Fibroblast of the aortic adventitia (primary cell): ENCODE measurements around the gene CYS1. TPM values are rescaled to one million over a fixed set of nuclear protein-coding genes. Genes with fewer than 3 reads are reported as not detected.

Experiments used
- DNase-seq: peaks from one replicate; pipeline ENCODE4 v3.0.0-alpha.2; 2010; ENCODE audit warnings: low read depth
- H3K4me3 ChIP-seq: 2 replicates; pipeline ENCODE4 v1.5.1; 2011; ENCODE audit warnings: low read depth, mild to moderate bottlenecking, control low read depth, low read length, moderate library complexity
- total RNA-seq: library from RNA; depleted of rRNA; stranded (reverse); fragments of >200 nt; gene quantifications from 2 replicates; pipeline ENCODE4 v1.2.3, GENCODE V29; 2012; ENCODE audit warnings: low replicate concordance
- TF ChIP-seq, protein P1 (sequence below): IDR thresholded peaks from 2 replicates; pipeline ENCODE4 v1.5.1; 2011; ENCODE audit warnings: mild to moderate bottlenecking, low read length, control low read depth, inconsistent platforms; ENCODE audit not compliant: insufficient read depth

The CYS1 gene
- total RNA-seq, 1 donor = 3.2 TPM

DNA sequence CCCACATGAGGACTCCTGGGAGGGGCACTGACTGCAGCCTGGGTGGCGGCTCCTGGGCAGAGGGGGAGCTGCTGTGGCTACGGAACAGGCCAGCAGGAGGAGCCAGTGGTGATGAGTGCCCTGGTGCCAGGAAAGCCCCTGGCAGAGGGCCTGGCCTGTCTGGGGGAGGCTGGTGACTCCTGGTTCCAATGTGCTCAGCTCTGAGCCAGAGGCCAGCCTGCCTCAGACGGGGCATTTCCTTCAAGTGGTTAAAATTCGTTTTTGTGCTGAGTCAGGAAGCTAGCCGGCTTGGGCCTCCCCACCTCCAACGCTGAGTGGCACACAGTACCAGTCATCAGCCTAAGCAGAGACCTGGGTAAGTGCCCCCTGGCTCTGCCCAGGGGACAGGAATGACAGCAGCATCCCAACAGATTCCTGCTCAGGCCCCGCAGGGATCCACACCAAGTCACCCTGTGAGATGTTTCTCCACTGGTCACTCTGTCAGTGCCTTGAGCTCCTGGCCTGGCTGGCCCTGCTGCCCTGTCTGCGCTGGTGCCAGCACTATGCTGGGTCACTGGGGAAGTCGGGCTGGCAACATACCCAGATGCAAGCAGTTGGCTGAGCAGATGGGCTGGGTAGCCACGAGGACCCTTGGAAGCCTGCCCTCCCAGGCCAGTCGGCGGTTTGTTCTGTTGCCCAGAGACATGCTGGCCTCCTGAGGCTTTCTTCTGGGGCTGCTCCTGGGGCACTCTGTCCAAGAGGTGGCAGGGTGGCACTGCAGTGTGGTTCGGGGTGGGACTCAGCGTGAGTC, 43.9 kb downstream of the CYS1 start:
- TF ChIP-seq, protein P1, sequence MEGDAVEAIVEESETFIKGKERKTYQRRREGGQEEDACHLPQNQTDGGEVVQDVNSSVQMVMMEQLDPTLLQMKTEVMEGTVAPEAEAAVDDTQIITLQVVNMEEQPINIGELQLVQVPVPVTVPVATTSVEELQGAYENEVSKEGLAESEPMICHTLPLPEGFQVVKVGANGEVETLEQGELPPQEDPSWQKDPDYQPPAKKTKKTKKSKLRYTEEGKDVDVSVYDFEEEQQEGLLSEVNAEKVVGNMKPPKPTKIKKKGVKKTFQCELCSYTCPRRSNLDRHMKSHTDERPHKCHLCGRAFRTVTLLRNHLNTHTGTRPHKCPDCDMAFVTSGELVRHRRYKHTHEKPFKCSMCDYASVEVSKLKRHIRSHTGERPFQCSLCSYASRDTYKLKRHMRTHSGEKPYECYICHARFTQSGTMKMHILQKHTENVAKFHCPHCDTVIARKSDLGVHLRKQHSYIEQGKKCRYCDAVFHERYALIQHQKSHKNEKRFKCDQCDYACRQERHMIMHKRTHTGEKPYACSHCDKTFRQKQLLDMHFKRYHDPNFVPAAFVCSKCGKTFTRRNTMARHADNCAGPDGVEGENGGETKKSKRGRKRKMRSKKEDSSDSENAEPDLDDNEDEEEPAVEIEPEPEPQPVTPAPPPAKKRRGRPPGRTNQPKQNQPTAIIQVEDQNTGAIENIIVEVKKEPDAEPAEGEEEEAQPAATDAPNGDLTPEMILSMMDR = peak; percentile 58
- peak; percentile 69 for DNase-seq
- no peak overlapping the region for H3K4me3 ChIP-seq

DNA sequence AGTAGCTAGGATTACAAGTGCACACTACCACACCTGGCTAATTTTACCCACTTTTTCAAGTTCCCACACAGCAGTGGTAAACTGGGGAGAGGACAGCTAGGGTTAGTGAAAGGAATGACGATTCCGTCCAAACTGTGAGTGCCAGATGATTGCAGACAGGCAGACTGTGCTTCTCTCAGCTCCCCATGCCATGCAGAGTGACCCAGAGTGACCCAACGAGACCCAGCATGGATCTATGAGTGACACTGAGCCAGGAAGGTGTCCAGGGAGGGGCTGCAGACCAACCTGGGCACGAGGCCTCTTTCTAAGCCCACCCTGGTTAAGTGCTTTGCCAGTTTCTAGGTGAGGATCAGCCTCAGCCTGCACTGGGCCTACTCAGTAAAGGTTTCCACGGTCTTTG, 44.6 kb downstream of the CYS1 start:
- no peak overlapping the region for H3K4me3 ChIP-seq
- TF ChIP-seq, protein P1 = no peak
- DNase-seq = no peak

DNA sequence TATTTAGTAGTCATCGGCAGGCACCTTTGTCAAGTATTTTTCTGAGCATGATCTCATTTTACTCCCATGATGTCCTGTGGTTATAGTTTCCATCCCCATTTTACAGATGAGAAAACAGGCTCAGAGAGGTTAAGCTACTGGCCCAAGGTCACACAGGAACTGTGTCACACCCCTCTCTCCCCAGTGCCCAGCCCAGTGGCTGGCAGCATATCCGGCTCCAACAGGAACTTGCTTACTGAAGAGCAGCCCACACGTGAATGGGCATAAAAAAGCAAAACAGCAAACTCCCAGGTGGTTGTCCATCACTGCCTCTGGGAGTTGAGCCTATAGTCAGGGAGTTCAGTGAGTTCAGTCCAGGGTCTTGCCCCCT, 45.2 kb downstream of the CYS1 start:
- H3K4me3 ChIP-seq = no peak overlapping the region
- DNase-seq = no peak
- TF ChIP-seq, protein P1 = no peak

DNA sequence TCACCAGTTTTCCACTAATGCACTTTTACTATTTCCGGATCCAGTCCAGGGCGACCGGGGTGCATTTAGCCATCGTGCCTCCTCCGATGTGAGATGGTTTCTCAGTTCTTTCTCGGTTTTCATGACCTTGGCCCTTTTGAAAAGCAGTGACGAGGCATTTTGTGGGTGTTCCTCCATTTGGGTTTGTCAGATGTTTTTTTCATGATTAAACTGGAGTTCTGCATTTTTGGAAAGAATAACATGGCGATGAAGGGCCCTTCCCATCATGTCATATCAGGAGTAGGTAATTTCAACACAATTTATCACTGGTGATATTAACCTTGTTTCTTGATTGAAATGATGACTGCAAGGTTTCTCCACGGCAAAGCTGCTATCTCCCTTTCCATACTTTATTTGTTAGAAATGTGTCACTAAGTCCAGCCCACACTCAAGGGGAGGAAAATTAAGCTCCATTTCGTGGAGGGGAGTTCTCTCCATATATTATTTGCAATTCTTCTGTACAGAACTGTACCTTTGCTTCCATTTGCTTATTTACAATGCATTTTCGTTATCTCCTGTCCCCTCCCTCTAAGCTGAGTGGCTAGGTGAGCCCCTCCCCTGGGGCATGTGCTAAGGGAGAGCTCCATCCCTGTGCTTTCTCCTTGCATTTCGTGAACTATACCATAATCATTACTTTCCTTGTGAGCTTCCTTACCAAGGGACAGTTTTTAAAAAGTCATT, 45.7 kb downstream of the CYS1 start:
- no peak for DNase-seq
- TF ChIP-seq, protein P1 = no peak
- no peak overlapping the region for H3K4me3 ChIP-seq

DNA sequence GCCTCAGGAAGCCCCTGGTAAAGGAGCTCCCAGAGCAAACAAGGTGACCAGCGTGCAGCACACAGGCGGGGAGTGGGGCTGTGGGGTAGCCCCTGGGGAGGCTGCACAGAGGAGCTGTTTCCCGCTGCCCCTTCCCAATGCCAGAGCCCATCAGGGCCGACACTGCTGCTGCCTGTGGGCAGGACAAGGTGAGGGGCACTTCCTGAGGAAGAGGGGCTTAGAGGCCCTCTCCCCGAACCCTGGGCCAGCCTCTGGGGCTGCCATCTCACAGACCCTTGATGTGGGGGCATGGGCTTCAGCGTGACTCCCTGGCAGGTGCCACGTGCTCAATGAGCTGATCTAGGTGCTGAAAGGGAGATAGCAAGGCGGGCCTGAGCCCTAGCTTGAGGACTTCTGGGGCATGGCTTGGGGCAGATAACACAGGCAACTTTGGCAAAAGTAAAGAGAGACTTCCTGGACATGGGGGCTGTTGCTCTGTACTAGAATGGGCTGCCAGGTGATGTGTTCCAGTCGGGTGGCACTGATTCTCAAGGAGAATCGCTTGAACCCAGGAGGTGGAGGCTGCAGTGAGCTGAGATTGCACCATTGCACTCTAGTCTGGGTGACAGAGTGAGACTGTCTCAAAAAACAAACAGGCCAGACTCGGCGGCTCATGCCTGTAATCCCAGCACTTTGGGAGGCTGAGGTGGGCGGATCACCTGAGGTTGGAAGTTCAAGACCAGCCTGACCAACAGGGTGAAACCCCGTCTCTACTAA, 46.8 kb downstream of the CYS1 start:
- no peak overlapping the region for H3K4me3 ChIP-seq
- TF ChIP-seq, protein P1 = no peak

DNA sequence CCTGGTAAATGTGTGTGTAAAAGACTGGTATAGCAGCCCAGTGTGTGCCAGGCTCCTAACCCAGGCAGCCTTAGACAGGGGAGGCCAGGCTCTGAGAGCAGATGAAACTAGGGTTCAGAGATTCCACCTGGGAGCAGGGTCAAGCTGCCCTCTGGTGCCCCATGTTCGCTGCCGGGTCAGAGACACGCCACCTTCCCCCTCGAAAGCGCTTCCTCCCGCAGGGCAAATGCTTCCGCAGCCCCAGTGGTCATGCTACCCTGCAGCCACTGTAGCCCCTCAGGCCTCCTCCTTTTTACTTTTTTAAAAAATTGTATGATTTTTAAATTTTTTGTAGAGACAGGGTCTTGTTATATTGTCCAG, 47.5 kb downstream of the CYS1 start:
- TF ChIP-seq, protein P1 = no peak
- DNase-seq = no peak
- H3K4me3 ChIP-seq = no peak overlapping the region

More for the DNA sequence above, 46.8 kb downstream of the CYS1 start:
- DNase-seq = no peak
